ENCODE data around the gene CFAP77. TPM values are rescaled to one million over a fixed set of nuclear protein-coding genes. Genes with fewer than 3 reads are reported as not detected.

CFAP77 gene
- total and polyA plus RNA-seq, 9 of the 15 experiments (the other 6 are each of a cell fraction or from before 2014, with no cell fraction given): not detected

DNA sequence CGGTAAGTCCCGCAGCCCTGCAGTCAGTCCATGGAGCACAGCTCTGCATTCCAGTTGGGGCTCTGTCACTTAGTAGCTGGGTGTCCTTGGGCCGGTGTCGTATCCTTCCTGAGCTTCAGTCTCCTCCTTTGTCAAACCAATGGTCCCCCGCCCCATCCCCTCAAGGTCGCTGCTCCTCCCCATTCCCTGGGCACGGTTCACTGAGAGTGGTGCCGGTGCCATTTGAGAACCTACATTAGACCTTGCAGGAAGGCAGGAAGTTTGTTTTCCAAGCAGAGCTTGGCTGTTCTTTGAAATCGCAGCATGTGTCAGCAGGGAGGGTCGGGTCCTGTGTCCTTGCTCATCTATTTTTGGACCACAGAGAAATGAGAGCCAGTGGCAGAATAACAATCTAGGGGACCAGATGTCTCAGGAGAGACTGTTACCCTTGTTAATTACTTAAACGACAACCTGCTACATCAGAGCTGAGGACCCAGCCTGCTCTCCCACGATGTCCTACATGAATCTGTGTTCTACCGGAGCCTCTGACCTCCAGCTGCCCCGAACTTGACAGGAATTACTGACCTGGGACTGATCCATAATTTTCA is 150.7 kb downstream of the CFAP77 start:
- intact Hi-C loops (cut with micrococcal nuclease): no loop called here

More for the DNA sequence above, 150.7 kb downstream of the CFAP77 start:
- 0 out of 2 replicates have a peak, but pooled peaks cover 2% of the 10 kb centered on the region for H4K20me1 ChIP-seq (replicated peaks; ENCODE audit: control insufficient read depth, insufficient read depth, low read length)
- DNase-seq (ENCODE audit: extremely low read depth in 1 of 4, low spot score in 3 of 4) (no peak), ATAC-seq (no peak), FAIRE-seq (no peak)
- ChIA-PET POLR2A (interaction anchor here (0.6 to 0.9 kb wide), 4 partner anchors 23 to 808 kb away, joined by 3 read pairs; no protein-coding TSS in a partner anchor), CTCF (ENCODE audit: low intra/inter-chr PET ratio) (no interaction called here)
- H3K36me3 ChIP-seq (ENCODE audit: control insufficient read depth, insufficient read depth, low read length): no peaks in the 10 kb centered on the region
- H2AFZ ChIP-seq (ENCODE audit: low read depth, low read length): no peak overlapping the region
- 5% methylated on average over 14 of the region's 14 CpGs for WGBS (ENCODE audit: insufficient coverage, low coverage, missing lambda C conversion rate)
- no peak overlapping the region for H3K9ac ChIP-seq (ENCODE audit: insufficient read depth in 1 of 2, low read depth in 2 of 2, low read length in 2 of 2)
- in situ Hi-C loops (cut with MboI): no loop called here
- no peaks in the 10 kb centered on the region; the same call in 1 of the 2 replicates for H3K9me3 ChIP-seq (replicated peaks; ENCODE audit: control insufficient read depth, insufficient read depth, low read depth, low read length)
- H3K27me3 ChIP-seq (ENCODE audit: control insufficient read depth in 2 of 2, insufficient read depth in 2 of 2, low read length in 2 of 2): peaks cover 49 to 66% of the 10 kb centered on the region in 2 experiments
- H3K9me1 ChIP-seq (ENCODE audit: control insufficient read depth, insufficient read depth, low read length): no peaks in the 10 kb centered on the region
- no TSS peak for BruUV-seq (replicated peaks)
- H3K4me3 ChIP-seq: no peak overlapping the region
- no peak overlapping the region for H3K27ac ChIP-seq (ENCODE audit: extremely low read depth, low read depth, low read length)
- no peaks in the 10 kb centered on the region for H3K79me2 ChIP-seq (ENCODE audit: control insufficient read depth, insufficient read depth, low read length)
- no peaks in the 10 kb centered on the region for H3K4me1 ChIP-seq (replicated peaks in 1 of 2; ENCODE audit: control insufficient read depth in 2 of 2, insufficient read depth in 2 of 2, low read length in 2 of 2)
- H3K4me2 ChIP-seq (ENCODE audit: insufficient read depth, low read length): no peak overlapping the region
- TF ChIP-seq HDAC3 (IDR thresholded peaks at IDR 0.05; ENCODE audit: borderline replicate concordance, partially characterized antibody) (no peak), RUNX1 (IDR thresholded peaks at IDR 0.05; ENCODE audit: low read depth) (no peak), SMARCC2 (IDR thresholded peaks at IDR 0.05; ENCODE audit: low read depth) (no peak), TSC22D4 (tag; IDR thresholded peaks at IDR 0.05) (no peak), ZNF57 (CRISPR knock-in tag; IDR thresholded peaks at IDR 0.05) (no peak), SRSF3 (IDR thresholded peaks at IDR 0.05; ENCODE audit: insufficient read depth, low read length) (no peak), IRF2 (CRISPR knock-in tag; IDR thresholded peaks at IDR 0.05) (no peak), ZNF644 (tag; IDR thresholded peaks at IDR 0.05; ENCODE audit: low read depth) (no peak), BACH1 (tag; IDR thresholded peaks at IDR 0.05) (no peak), NR2C2 (CRISPR knock-in tag; IDR thresholded peaks at IDR 0.05) (no peak), NR2C2 (tag; IDR thresholded peaks at IDR 0.05) (no peak), FOXP1 (CRISPR knock-in tag; IDR thresholded peaks at IDR 0.05) (no peak), ZNF165 (CRISPR knock-in tag; IDR thresholded peaks at IDR 0.05; ENCODE audit: borderline replicate concordance) (no peak), E2F6 (IDR thresholded peaks at IDR 0.05; ENCODE audit: borderline replicate concordance in 1 of 2, extremely low read depth in 1 of 2, insufficient read depth in 1 of 2, insufficient read length in 1 of 2, low read depth in 1 of 2, low read length in 1 of 2, poor library complexity in 1 of 2, severe bottlenecking in 1 of 2) (no peak), ZC3H11A (IDR thresholded peaks at IDR 0.05; ENCODE audit: low read depth, low read length) (no peak)
- TF ChIP-seq, protein P1, sequence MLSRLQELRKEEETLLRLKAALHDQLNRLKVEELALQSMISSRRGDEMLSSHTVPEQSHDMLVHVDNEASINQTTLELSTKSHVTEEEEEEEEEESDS (CRISPR knock-in tag; IDR thresholded peaks at IDR 0.05): no peak

Measured in K562 (cell line).